Prostate gland (tissue), 2 donors: Measurements from ENCODE around the gene PHF11. TPM values are rescaled to one million over a fixed set of nuclear protein-coding genes. Genes with fewer than 3 reads are reported as not detected.

Source experiments
- DNase-seq: peaks from one replicate; pipeline ENCODE4 v3.0.0-alpha.2; 2019; ENCODE audit warnings: low spot score
- H3K27ac ChIP-seq, 2 donors: fragments of 200-600 bp; sonication (generic); 2 replicates each; pipeline ENCODE4 v1.5.1; 2017 to 2019
- H3K27me3 ChIP-seq: fragments of 200-600 bp; sonication (generic); replicated peaks from 2 replicates; pipeline ENCODE4 v1.5.1; 2019; ENCODE audit not compliant: insufficient read depth
- H3K36me3 ChIP-seq, 2 donors: fragments of 200-600 bp; sonication (generic); 1 replicate in 1 of 2; 2 replicates in 1 of 2; pipeline versions ENCODE4 v1.5.1 to v1.8.1; 2017 to 2019
- H3K4me1 ChIP-seq: fragments of 200-600 bp; sonication (generic); replicated peaks from 2 replicates; pipeline ENCODE4 v1.5.1; 2019
- H3K4me3 ChIP-seq, 2 donors: fragments of 200-600 bp; sonication (generic); 2 replicates each; pipeline ENCODE4 v1.5.1; 2017 to 2019
- H3K9me3 ChIP-seq: fragments of 200-600 bp; sonication (generic); 2 replicates; pipeline ENCODE4 v1.5.1; 2017
- POLR2A ChIP-seq: fragments of 450-650 bp; IDR thresholded peaks from one replicate; pipeline ENCODE4 v1.6.1; 2016; ENCODE audit warnings: antibody characterized with exemption, mild to moderate bottlenecking
- POLR2AphosphoS5 ChIP-seq: sonication (generic); formaldehyde crosslinking; IDR thresholded peaks from one replicate; pipeline ENCODE4 v1.6.1; 2017; ENCODE audit warnings: antibody characterized with exemption
- WGBS: methylation state at CpG from one replicate; pipeline ENCODE4 v1.1.5; 2018; 5-methylcytosine and 5-hydroxymethylcytosine counted together
- intact Hi-C: fragments of 100-400 bp; cut with DNase I; formaldehyde crosslinking; loops from one replicate; pipeline ENCODE4 v1.14.2; 2022
- total RNA-seq, 2 donors: library from RNA; depleted of rRNA; stranded (reverse); fragments of >200 nt; gene quantifications; one replicate each; pipeline ENCODE4 v1.1.0, GENCODE V29; 2016
- TF ChIP-seq, protein P1 (sequence below), 4 experiments: fragments of 200-600 bp in 2 of 4; fragments of 450-650 bp in 2 of 4; sonication (generic) in 2 of 4; IDR thresholded peaks; 1 replicate in 3 of 4; 2 replicates in 1 of 4; pipeline ENCODE4 v1.5.1; 2016 to 2019; ENCODE audit warnings: antibody characterized with exemption in 4 of 4, mild to moderate bottlenecking in 2 of 4, moderate library complexity in 2 of 4

Gene PHF11
- total RNA-seq, 2 donors from 2014 or later = 28.5 to 29.5 TPM

DNA sequence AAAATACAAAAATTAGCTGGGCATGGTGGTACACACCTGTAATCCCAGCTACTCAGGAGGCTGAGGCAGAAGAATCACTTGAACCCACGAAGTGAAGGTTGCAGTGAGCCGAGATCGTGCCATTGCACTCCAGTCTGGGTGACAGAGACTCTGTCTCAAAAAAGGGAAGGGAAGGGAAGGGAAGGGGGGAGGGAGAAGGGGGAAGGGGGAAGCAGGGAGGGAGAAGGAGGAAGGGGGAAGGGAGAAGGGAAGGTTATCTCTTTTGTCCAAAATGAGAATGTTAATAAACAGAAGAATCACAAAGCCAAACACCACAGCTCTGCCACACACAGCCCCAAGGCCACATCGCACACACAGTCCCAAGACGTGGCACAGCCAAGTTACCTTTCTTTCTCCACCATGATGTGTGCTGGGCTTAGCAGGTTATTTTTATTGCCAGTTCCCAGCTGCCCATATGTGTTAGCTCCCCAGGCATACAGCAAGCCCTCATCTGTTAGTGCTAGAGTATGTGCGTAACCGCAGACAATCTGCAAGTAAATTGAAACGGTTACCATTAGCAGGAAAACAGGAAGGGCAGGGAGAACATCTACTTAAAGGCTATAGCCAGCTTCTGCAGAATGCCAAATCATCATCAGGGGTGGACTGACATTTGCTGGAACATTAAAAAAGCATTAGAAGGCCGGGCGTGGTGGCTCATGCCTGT is 55.3 kb downstream of the PHF11 start:
- H3K4me1 ChIP-seq = no peaks in the 10 kb centered on the region
- no peak for DNase-seq
- H3K36me3 ChIP-seq = no peaks in the 10 kb centered on the region
- TF ChIP-seq POLR2AphosphoS5 (no peak), POLR2A (no peak)
- TF ChIP-seq, protein P1, sequence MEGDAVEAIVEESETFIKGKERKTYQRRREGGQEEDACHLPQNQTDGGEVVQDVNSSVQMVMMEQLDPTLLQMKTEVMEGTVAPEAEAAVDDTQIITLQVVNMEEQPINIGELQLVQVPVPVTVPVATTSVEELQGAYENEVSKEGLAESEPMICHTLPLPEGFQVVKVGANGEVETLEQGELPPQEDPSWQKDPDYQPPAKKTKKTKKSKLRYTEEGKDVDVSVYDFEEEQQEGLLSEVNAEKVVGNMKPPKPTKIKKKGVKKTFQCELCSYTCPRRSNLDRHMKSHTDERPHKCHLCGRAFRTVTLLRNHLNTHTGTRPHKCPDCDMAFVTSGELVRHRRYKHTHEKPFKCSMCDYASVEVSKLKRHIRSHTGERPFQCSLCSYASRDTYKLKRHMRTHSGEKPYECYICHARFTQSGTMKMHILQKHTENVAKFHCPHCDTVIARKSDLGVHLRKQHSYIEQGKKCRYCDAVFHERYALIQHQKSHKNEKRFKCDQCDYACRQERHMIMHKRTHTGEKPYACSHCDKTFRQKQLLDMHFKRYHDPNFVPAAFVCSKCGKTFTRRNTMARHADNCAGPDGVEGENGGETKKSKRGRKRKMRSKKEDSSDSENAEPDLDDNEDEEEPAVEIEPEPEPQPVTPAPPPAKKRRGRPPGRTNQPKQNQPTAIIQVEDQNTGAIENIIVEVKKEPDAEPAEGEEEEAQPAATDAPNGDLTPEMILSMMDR (IDR thresholded peaks at IDR 0.05) = no peak
- H3K4me3 ChIP-seq = no peak overlapping the region
- H3K27me3 ChIP-seq = no peaks in the 10 kb centered on the region
- H3K9me3 ChIP-seq = no peaks in the 10 kb centered on the region
- 94% methylated on average over 10 of the region's 10 CpGs for WGBS
- no peak overlapping the region for H3K27ac ChIP-seq
- intact Hi-C loops = no loop called here

DNA sequence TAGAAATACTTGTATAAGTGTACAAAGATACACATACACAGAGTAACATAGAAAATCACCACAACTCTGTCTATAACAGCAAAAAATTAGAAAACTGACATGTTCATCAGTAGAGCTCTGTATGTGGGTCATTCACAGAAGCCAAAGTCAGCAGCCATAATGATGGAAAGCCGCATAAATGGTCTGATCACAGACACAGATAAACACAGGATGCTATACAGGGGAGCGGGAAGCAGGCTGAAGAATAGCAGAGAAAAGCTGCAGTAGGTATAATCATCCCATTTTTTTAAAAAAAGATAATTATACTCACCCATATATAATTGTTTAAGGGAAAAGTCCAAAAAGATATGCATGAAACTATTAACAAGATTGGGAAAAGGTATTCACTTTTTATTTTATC is 58.1 kb downstream of the PHF11 start:
- 91% methylated on average over 2 of the region's 2 CpGs for WGBS
- Histone ChIP-seq H3K27ac (no peak overlapping the region), H3K4me1 (no peaks in the 10 kb centered on the region), H3K27me3 (no peaks in the 10 kb centered on the region), H3K9me3 (no peaks in the 10 kb centered on the region), H3K36me3 (no peaks in the 10 kb centered on the region), H3K4me3 (no peak overlapping the region)
- DNase-seq = no peak
- TF ChIP-seq, protein P1 (IDR thresholded peaks at IDR 0.05) = no peak
- TF ChIP-seq POLR2A (no peak), POLR2AphosphoS5 (no peak)
- intact Hi-C loops = no loop called here

DNA sequence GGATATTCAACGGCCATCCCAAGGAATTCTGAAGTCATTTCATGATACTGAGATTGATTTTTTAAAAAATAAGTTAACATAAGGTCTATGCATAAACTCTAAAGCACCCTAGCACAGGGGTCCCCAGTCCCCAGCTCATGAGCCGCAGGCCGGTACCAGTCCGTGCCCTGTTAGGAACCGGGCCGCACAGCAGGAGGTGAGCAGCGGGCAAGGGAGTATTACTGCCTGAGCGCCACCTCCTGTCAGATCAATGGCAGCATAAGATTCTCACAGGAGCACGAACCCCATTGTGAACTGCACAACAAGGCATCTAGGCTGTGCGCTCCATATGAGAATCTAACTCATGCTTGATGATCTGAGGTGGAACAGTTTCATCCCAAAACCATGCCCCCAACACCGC is 58.6 kb downstream of the PHF11 start:
- TF ChIP-seq, protein P1 (IDR thresholded peaks at IDR 0.05) = no peak
- TF ChIP-seq POLR2AphosphoS5 = no peak
- intact Hi-C loops = no loop called here
- H3K4me3 ChIP-seq = no peak overlapping the region
- H3K36me3 ChIP-seq = no peaks in the 10 kb centered on the region
- H3K4me1 ChIP-seq = no peaks in the 10 kb centered on the region
- no peak for DNase-seq
- H3K9me3 ChIP-seq = no peaks in the 10 kb centered on the region
- no peaks in the 10 kb centered on the region for H3K27me3 ChIP-seq
- WGBS = 89% methylated on average over 11 of the region's 11 CpGs
- no peak overlapping the region for H3K27ac ChIP-seq

DNA sequence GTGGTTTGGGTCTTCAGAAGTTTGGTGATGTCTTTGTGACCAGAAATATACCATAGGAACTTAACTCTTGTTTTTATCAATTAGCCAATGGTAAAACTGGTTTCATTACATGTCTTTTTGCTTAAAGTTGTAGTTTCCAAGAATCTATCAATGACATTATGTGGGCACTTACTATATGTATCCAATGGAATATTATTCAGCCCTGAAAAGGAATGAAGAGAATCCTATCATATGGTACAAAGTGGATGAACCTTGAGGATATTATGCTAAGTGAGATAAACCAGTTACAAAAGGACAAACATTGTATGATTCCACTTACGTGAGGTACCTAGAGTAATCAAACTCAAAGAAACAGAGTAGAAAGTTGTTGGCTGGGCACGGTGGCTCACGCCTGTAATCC is 63.3 kb downstream of the PHF11 start:
- WGBS = 98% methylated on average over 3 of the region's 3 CpGs
- intact Hi-C loops = no loop called here
- H3K4me3 ChIP-seq = no peak overlapping the region
- no peaks in the 10 kb centered on the region for H3K9me3 ChIP-seq
- no peak overlapping the region for H3K27ac ChIP-seq
- H3K27me3 ChIP-seq = no peaks in the 10 kb centered on the region
- H3K36me3 ChIP-seq = no peaks in the 10 kb centered on the region
- TF ChIP-seq POLR2AphosphoS5 (no peak), POLR2A (no peak)
- TF ChIP-seq, protein P1 (IDR thresholded peaks at IDR 0.05) = no peak
- no peaks in the 10 kb centered on the region for H3K4me1 ChIP-seq
- DNase-seq = no peak
